AG04450 (cell line): ENCODE data around the gene IFT20. TPM values are rescaled to one million over a fixed set of nuclear protein-coding genes. Genes with fewer than 3 reads are reported as not detected.

Source experiments
- CTCF ChIA-PET: fragments of 300-600, 350-600 bp; formaldehyde crosslinking; extraction: SDS; loops from one replicate; lab custom pipeline; 2022; ENCODE audit warnings: antibody characterized with exemption, inconsistent platforms; lab: Charles Lee
- POLR2A ChIA-PET: fragments of 350-600 bp; formaldehyde crosslinking; extraction: SDS; loops from one replicate; lab custom pipeline; 2021; ENCODE audit warnings: antibody characterized with exemption, inconsistent platforms; lab: Yijun Ruan, JAX
- DNase-seq: peaks from one replicate; pipeline ENCODE4 v3.0.0-alpha.2; 2011; ENCODE audit warnings: low read depth, low spot score
- H3K27ac ChIP-seq: one replicate; pipeline ENCODE4 v1.5.1; 2012; ENCODE audit warnings: low read depth, low read length, control low read depth
- H3K27me3 ChIP-seq: one replicate; pipeline ENCODE4 v1.6.0; 2012; ENCODE audit warnings: low read length; ENCODE audit not compliant: control insufficient read depth, insufficient read depth
- H3K4me3 ChIP-seq: 2 replicates; pipeline ENCODE4 v1.5.1; 2011; ENCODE audit warnings: mild to moderate bottlenecking, low read depth, low read length, control low read depth
- H3K9me3 ChIP-seq: 2 replicates; pipeline ENCODE4 v1.5.1; 2012; ENCODE audit warnings: low read length; ENCODE audit not compliant: control insufficient read depth, insufficient read depth
- CTCF ChIP-seq: IDR thresholded peaks from 2 replicates; pipeline ENCODE4 v1.5.1; 2011; ENCODE audit warnings: low read depth, low read length, control low read depth, inconsistent platforms
- polyA plus RNA-seq: library from polyadenylated mRNA; depleted of rRNA; stranded (reverse); fragments of >200 nt; gene quantifications from 2 replicates; pipeline ENCODE4 v1.2.3, GENCODE V29; 2011

Gene IFT20
- polyA plus RNA-seq, 1 experiment = 67.1 TPM

GRCh38 chr17:28357061-28357900, 22.0 kb upstream of the IFT20 start, which contains the start of gene POLDIP2:
Gene POLDIP2, minus strand, starts transcription at chr17:28357527. Its CDS starts 79 bp downstream, at chr17:28357448.
- DNase-seq = peak; percentile 79
- ChIA-PET CTCF (interaction anchor here (1.5 to 1.6 kb wide), 2 partner anchors 10 to 59 kb away, joined by 4 to 7 read pairs; no protein-coding TSS in a partner anchor), POLR2A (interaction anchor here (0.6 to 2.3 kb wide), 7 partner anchors 10 to 316 kb away, joined by 3 to 36 read pairs (median 6); partner anchors contain the start of genes IFT20, SARM1, TNFAIP1 and VTN)
- Histone ChIP-seq H3K27ac (peak within 1 kb of the TSS; percentile 39), H3K9me3 (no peaks in the 10 kb centered on the region; the same call in 1 of the 2 replicates), H3K27me3 (no peaks in the 10 kb centered on the region), H3K4me3 (peak within 1 kb of the TSS; percentile 96)
- no peak for TF ChIP-seq CTCF

- ChIA-PET POLR2A (no interaction called here), CTCF (no interaction called here)
- no peak for DNase-seq
- Histone ChIP-seq H3K27me3 (no peaks in the 10 kb centered on the region), H3K27ac (no peak overlapping the region), H3K9me3 (no peaks in the 10 kb centered on the region), H3K4me3 (no peak overlapping the region)
- no peak for TF ChIP-seq CTCF
Observed at GRCh38 chr17:28350271-28350670, 15.0 kb upstream of the IFT20 start.

- Histone ChIP-seq H3K27ac (no peak overlapping the region), H3K4me3 (no peak overlapping the region), H3K9me3 (no peaks in the 10 kb centered on the region), H3K27me3 (no peaks in the 10 kb centered on the region)
- TF ChIP-seq CTCF = no peak
- CTCF ChIA-PET = no interaction called here
- POLR2A ChIA-PET = interaction anchor here (3.4 kb wide), 1 partner anchor 8 kb away, joined by 24 read pairs; the partner anchor contains the start of gene POLDIP2
- no peak for DNase-seq
Observed at GRCh38 chr17:28348979-28349378, 13.7 kb upstream of the IFT20 start.

GRCh38 chr17:28347261-28347891, 12.1 kb upstream of the IFT20 start:
- no peaks in the 10 kb centered on the region for H3K9me3 ChIP-seq
- no peak for TF ChIP-seq CTCF
- H3K27me3 ChIP-seq = no peaks in the 10 kb centered on the region
- POLR2A ChIA-PET = interaction anchor here (0.9 to 3.4 kb wide), 3 partner anchors 9 to 12 kb away, joined by 3 to 28 read pairs (median 24); partner anchors contain the start of genes IFT20, POLDIP2 and TNFAIP1
- CTCF ChIA-PET = no interaction called here
- peak; percentile 75 for DNase-seq
- H3K27ac ChIP-seq = peak overlapping the region; percentile 89
- H3K4me3 ChIP-seq = no peak overlapping the region
